HepG2 (cell line): ENCODE measurements around the gene RUNX2. TPM values are rescaled to one million over a fixed set of nuclear protein-coding genes. Genes with fewer than 3 reads are reported as not detected.

Experiments
- KMT2B ChIP-seq: IDR thresholded peaks from 2 replicates; pipeline ENCODE4 v1.6.1; 2016; ENCODE audit warnings: missing genetic modification reagents, missing compliant biosample characterization
- MED1 ChIP-seq: sonication (generic); formaldehyde crosslinking; IDR thresholded peaks from 2 replicates; pipeline ENCODE4 v1.4.0; 2020; ENCODE audit warnings: missing genetic modification reagents
- MED8 ChIP-seq: sonication (generic); formaldehyde crosslinking; IDR thresholded peaks from 2 replicates; pipeline ENCODE4 v1.8.1; 2023; ENCODE audit warnings: mild to moderate bottlenecking, missing genetic modification reagents; ENCODE audit not compliant: insufficient replicate concordance
- NFATC3 ChIP-seq: sonication (generic); formaldehyde crosslinking; IDR thresholded peaks from 2 replicates; pipeline ENCODE4 v1.5.1; 2020; ENCODE audit warnings: mild to moderate bottlenecking, missing genetic modification reagents
- NFKB2 ChIP-seq: sonication (generic); formaldehyde crosslinking; IDR thresholded peaks from 2 replicates; pipeline ENCODE4 v1.4.0; 2020; ENCODE audit warnings: missing genetic modification reagents, borderline replicate concordance
- POLR2G ChIP-seq: fragments of 200-400 bp; formaldehyde crosslinking; IDR thresholded peaks from 2 replicates; pipeline ENCODE4 v1.6.1; 2018; ENCODE audit warnings: mild to moderate bottlenecking, low read depth, low read length, moderate library complexity
- RELA ChIP-seq: sonication (generic); formaldehyde crosslinking; IDR thresholded peaks from 2 replicates; pipeline ENCODE4 v1.4.0; 2020; ENCODE audit warnings: missing genetic modification reagents
- REPIN1 ChIP-seq: sonication (generic); formaldehyde crosslinking; IDR thresholded peaks from 2 replicates; pipeline ENCODE4 v1.8.0; 2022; ENCODE audit warnings: missing genetic modification reagents, low read depth, mild to moderate bottlenecking, borderline replicate concordance
- SAP130 ChIP-seq: IDR thresholded peaks from 2 replicates; pipeline ENCODE4 v1.6.1; 2016; ENCODE audit warnings: low read depth
- SCMH1 ChIP-seq: sonication (generic); formaldehyde crosslinking; IDR thresholded peaks from 2 replicates; pipeline ENCODE4 v1.9.0; 2021; ENCODE audit warnings: missing genetic modification reagents, mild to moderate bottlenecking, borderline replicate concordance
- SIN3A ChIP-seq: IDR thresholded peaks from 2 replicates; pipeline ENCODE4 v1.6.1; 2011; ENCODE audit warnings: low read depth, mild to moderate bottlenecking, control low read depth, low read length, borderline replicate concordance
- SKI ChIP-seq: fragments of 450-650 bp; IDR thresholded peaks from one replicate; pipeline ENCODE4 v1.6.1; 2018; ENCODE audit warnings: mild to moderate bottlenecking; ENCODE audit not compliant: partially characterized antibody
- ZC3H13 ChIP-seq: sonication (generic); formaldehyde crosslinking; IDR thresholded peaks from 2 replicates; pipeline ENCODE4 v1.8.1; 2023; ENCODE audit warnings: mild to moderate bottlenecking, missing genetic modification reagents, moderate library complexity
- ZFAT ChIP-seq: sonication (generic); formaldehyde crosslinking; conservative IDR thresholded peaks from 2 replicates; pipeline ENCODE4 v1.8.1; 2023; ENCODE audit warnings: missing genetic modification reagents, inconsistent platforms
- ZNF124 ChIP-seq: sonication (generic); formaldehyde crosslinking; IDR thresholded peaks from 2 replicates; pipeline ENCODE4 v1.4.0; 2020; ENCODE audit warnings: missing genetic modification reagents
- ZNF225 ChIP-seq: sonication (generic); formaldehyde crosslinking; IDR thresholded peaks from 2 replicates; pipeline ENCODE4 v1.4.0; 2020; ENCODE audit warnings: mild to moderate bottlenecking, missing genetic modification reagents
- ZNF672 ChIP-seq: sonication (generic); formaldehyde crosslinking; IDR thresholded peaks from 2 replicates; pipeline ENCODE4 v1.8.1; 2022; ENCODE audit warnings: missing genetic modification reagents
- ZNF772 ChIP-seq: sonication (generic); formaldehyde crosslinking; IDR thresholded peaks from 2 replicates; pipeline ENCODE4 v1.5.0; 2020; ENCODE audit warnings: mild to moderate bottlenecking, missing genetic modification reagents
- ZSCAN12 ChIP-seq: sonication (generic); formaldehyde crosslinking; IDR thresholded peaks from 2 replicates; pipeline ENCODE4 v1.9.0; 2021; ENCODE audit warnings: mild to moderate bottlenecking, missing genetic modification reagents
- polyA plus RNA-seq, 8 experiments: library from polyadenylated mRNA; depleted of rRNA in 3 of 8; stranded (reverse) in 7 of 8; unstranded in 1 of 8; fragments of >200 nt; fragmentation: Illumina TruSeq in 4 of 8; extraction: Trizol in 4 of 8; gene quantifications; 2 replicates each; pipeline versions ENCODE4 v1.2.1 to v1.2.3, GENCODE V29; 2011 to 2016; ENCODE audit warnings: low read depth in 4 of 8, missing spikeins in 1 of 8, mixed read lengths in 1 of 8; ENCODE audit not compliant: insufficient read depth in 1 of 8
- total RNA-seq, 5 experiments: library from RNA; depleted of rRNA; stranded (reverse); fragments of >200 nt; fragmentation: Illumina TruSeq; extraction: Trizol; gene quantifications; 2 replicates each; pipeline ENCODE4 v1.2.3, GENCODE V29; 2016; ENCODE audit warnings: low read depth in 1 of 5
- TF ChIP-seq, protein P1 (sequence below): sonication (generic); formaldehyde crosslinking; IDR thresholded peaks from 2 replicates; pipeline ENCODE4 v1.9.0; 2021; ENCODE audit warnings: missing genetic modification reagents, borderline replicate concordance
- TF ChIP-seq, protein P2 (sequence below): sonication (generic); formaldehyde crosslinking; IDR thresholded peaks from 2 replicates; pipeline ENCODE4 v1.5.0; 2020; ENCODE audit warnings: mild to moderate bottlenecking, missing genetic modification reagents
- TF ChIP-seq, protein P3 (sequence below): sonication (generic); formaldehyde crosslinking; IDR thresholded peaks from 2 replicates; pipeline ENCODE4 v1.4.0; 2020; ENCODE audit warnings: mild to moderate bottlenecking, missing genetic modification reagents, borderline replicate concordance
- TF ChIP-seq, protein P4 (sequence below): conservative IDR thresholded peaks from 2 replicates; pipeline ENCODE4 v1.6.1; 2018; ENCODE audit warnings: missing genetic modification reagents

The RUNX2 gene
- total and polyA plus RNA-seq, 2 of the 13 experiments (the other 11 are each of a cell fraction or from before 2014, with no cell fraction given): not detected

DNA sequence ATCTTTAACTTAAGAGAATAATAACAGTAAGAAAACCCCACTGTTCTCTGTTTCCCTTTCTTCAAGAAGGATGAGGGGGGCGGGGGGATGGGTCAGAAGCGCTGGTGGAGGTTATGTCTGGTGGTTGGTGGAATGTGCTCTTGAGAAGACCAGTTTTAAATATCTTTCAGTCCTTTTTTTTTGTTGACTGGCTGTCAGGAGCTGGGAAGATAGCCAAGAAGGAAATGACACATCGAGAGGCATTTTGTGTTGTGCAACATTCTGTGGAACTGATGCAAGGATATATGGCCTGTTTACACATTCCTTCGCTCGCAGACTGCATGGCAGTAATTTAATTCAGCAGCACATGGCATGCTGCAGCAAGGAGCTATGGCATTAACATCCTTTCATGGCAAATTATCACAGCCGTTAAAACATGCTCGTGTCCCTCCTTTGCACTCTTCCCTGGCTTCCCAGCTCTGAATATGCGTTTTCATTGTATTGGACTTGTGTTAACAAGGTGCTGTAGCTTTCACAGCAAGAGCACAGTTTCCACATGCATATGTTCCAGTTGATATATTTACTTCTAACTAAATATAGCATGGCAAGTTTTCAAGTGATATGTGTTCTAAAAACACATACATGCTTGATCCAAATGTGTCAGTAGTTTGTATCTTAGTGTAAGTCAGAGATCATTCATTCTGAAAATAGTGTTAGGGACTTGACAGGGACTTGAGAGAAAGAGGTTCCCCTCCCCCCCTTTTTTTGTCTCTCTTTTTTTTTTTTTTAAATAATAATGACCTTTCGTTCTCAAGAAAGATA is 117.8 kb downstream of the RUNX2 start (continued):
- TF ChIP-seq MED1: peak; percentile 95
- no peak for TF ChIP-seq SCMH1 (CRISPR knock-in tag)
- no peak for TF ChIP-seq ZFAT (CRISPR knock-in tag)
- no peak for TF ChIP-seq KMT2B (CRISPR knock-in tag)
- TF ChIP-seq, protein P1, sequence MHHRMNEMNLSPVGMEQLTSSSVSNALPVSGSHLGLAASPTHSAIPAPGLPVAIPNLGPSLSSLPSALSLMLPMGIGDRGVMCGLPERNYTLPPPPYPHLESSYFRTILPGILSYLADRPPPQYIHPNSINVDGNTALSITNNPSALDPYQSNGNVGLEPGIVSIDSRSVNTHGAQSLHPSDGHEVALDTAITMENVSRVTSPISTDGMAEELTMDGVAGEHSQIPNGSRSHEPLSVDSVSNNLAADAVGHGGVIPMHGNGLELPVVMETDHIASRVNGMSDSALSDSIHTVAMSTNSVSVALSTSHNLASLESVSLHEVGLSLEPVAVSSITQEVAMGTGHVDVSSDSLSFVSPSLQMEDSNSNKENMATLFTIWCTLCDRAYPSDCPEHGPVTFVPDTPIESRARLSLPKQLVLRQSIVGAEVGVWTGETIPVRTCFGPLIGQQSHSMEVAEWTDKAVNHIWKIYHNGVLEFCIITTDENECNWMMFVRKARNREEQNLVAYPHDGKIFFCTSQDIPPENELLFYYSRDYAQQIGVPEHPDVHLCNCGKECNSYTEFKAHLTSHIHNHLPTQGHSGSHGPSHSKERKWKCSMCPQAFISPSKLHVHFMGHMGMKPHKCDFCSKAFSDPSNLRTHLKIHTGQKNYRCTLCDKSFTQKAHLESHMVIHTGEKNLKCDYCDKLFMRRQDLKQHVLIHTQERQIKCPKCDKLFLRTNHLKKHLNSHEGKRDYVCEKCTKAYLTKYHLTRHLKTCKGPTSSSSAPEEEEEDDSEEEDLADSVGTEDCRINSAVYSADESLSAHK (CRISPR knock-in tag): no peak
- TF ChIP-seq ZC3H13 (CRISPR knock-in tag): no peak
- peak; percentile 98 for TF ChIP-seq SAP130 (CRISPR knock-in tag)
- no peak for TF ChIP-seq RELA (CRISPR knock-in tag)
- TF ChIP-seq MED8: no peak
- TF ChIP-seq ZSCAN12 (CRISPR knock-in tag): no peak
- TF ChIP-seq, protein P2, sequence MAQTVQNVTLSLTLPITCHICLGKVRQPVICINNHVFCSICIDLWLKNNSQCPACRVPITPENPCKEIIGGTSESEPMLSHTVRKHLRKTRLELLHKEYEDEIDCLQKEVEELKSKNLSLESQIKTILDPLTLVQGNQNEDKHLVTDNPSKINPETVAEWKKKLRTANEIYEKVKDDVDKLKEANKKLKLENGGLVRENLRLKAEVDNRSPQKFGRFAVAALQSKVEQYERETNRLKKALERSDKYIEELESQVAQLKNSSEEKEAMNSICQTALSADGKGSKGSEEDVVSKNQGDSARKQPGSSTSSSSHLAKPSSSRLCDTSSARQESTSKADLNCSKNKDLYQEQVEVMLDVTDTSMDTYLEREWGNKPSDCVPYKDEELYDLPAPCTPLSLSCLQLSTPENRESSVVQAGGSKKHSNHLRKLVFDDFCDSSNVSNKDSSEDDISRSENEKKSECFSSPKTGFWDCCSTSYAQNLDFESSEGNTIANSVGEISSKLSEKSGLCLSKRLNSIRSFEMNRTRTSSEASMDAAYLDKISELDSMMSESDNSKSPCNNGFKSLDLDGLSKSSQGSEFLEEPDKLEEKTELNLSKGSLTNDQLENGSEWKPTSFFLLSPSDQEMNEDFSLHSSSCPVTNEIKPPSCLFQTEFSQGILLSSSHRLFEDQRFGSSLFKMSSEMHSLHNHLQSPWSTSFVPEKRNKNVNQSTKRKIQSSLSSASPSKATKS (CRISPR knock-in tag): 0 out of 2 replicates have a peak, but pooled peaks have one; percentile 63
- TF ChIP-seq SKI: peak; percentile 79
- no peak for TF ChIP-seq SIN3A
- TF ChIP-seq ZNF124: peak; percentile 98
- TF ChIP-seq, protein P3, sequence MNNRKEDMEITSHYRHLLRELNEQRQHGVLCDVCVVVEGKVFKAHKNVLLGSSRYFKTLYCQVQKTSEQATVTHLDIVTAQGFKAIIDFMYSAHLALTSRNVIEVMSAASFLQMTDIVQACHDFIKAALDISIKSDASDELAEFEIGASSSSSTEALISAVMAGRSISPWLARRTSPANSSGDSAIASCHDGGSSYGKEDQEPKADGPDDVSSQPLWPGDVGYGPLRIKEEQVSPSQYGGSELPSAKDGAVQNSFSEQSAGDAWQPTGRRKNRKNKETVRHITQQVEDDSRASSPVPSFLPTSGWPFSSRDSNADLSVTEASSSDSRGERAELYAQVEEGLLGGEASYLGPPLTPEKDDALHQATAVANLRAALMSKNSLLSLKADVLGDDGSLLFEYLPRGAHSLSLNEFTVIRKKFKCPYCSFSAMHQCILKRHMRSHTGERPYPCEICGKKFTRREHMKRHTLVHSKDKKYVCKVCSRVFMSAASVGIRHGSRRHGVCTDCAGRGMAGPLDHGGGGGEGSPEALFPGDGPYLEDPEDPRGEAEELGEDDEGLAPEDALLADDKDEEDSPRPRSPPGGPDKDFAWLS (CRISPR knock-in tag): no peak
- TF ChIP-seq ZNF772 (CRISPR knock-in tag): peak; percentile 70; the same call in 1 of the 2 replicates
- TF ChIP-seq, protein P4, sequence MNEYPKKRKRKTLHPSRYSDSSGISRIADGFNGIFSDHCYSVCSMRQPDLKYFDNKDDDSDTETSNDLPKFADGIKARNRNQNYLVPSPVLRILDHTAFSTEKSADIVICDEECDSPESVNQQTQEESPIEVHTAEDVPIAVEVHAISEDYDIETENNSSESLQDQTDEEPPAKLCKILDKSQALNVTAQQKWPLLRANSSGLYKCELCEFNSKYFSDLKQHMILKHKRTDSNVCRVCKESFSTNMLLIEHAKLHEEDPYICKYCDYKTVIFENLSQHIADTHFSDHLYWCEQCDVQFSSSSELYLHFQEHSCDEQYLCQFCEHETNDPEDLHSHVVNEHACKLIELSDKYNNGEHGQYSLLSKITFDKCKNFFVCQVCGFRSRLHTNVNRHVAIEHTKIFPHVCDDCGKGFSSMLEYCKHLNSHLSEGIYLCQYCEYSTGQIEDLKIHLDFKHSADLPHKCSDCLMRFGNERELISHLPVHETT (CRISPR knock-in tag): peak; percentile 67; the same call in 1 of the 2 replicates
- no peak for TF ChIP-seq ZNF672
- no peak; the same call in 1 of the 2 replicates for TF ChIP-seq NFKB2
- TF ChIP-seq NFATC3: no peak
- TF ChIP-seq REPIN1 (CRISPR knock-in tag): peak; percentile 87
- no peak for TF ChIP-seq POLR2G
- TF ChIP-seq ZNF225 (CRISPR knock-in tag): no peak
